Inflammatory macrophage (primary cell): ENCODE measurements around the gene USP12.
"Not testable (repeated sequence)": the region's sequence is repeated elsewhere in the genome, so short reads cannot be mapped to it uniquely, and the experiment has no call there.

Source experiments
- DNase-seq, 2 donors: peaks; one replicate each; pipeline ENCODE4 v3.0.0-alpha.2; 2020 to 2022

Gene USP12

DNA sequence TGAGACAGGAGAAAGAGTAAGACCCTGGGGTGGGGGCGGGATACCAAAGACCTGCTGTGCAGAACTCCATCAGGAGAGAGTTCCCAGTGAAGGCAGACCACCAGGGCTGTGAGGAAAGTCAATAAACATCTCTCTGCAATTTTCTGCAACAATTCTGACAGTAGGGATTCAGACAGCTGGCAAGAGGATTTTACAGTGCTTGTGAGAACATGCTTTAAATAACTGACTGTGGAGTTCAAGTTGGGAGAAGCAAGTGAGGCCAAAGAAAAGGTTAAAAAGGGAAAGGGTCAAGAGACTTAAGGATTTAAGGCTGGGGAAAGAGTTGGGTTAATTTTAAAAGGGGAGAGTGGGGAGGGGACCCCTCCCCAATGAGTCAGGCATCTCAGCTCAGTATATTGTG lies 98.4 kb downstream of the USP12 start:
- DNase-seq = no peak

DNA sequence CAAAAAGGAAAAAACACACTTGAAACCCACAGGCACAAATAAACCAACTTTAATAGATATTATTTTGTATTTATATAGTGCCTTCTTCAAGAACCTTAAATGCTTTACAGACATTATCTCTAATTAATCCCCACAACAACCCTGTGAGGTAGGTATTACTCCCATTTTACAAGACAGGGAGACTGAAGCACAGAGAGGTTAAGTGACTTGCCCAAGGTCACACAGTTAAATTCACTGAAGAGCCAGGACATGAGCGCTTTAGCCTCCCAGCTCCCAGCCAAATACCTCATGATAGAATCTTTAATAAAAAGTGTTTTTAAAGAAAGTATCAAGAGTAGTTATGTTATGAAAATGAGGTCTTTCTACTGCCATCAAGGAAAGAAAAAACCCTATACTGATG lies 105.5 kb downstream of the USP12 start:
- DNase-seq = not testable (repeated sequence)

DNA sequence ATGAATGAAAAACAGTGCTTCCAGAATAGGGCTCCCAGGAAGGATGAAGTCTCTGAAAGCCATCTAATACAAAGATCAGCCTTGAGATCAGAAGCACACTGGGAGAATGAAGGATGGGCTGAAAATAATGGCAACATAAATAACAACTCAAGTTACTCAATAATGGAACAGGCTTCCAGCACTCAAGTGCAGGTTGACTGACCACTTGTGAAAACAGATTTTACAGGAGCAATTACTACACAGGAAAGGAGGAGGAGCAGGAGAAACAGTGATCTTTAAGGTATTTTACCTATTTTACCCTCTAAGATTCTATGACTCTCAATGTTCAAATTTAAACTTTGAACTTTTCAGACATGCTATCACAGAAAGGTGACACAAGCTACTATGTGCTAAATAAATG lies 106.0 kb downstream of the USP12 start:
- no peak for DNase-seq

DNA sequence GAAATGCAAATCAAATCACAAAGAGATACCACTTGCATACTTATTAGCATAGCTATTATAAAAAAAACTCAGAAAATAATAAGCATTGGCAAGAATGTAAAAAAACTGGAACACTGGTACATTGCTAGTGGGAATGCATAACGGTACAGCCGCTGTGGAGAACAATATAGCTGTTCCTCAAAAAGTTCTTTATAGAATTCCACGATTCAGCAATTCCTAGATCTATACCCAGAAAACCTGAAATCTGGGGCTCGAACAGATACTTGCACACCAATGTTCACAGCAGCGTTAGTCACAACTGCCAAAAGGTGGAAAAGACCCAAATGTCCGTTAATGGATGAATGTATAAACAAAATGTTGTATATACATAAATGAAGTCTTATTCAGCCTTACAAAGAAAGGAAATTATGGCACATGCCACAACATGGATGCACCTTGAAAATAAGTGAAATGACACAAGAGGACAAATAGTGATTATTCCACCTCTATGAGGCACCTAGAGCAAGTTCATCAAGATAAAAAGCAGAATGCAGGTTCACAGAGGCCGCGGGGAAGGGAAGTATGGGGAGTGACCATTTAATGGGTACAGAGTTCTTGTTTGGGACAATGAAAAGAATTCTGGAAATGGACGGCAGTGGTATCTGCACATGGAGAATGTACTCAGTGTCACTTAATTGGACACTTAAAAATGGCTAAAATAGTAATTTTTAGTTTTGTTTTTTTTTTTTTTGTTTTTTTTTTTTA lies 107.2 kb downstream of the USP12 start:
- DNase-seq = no peak

DNA sequence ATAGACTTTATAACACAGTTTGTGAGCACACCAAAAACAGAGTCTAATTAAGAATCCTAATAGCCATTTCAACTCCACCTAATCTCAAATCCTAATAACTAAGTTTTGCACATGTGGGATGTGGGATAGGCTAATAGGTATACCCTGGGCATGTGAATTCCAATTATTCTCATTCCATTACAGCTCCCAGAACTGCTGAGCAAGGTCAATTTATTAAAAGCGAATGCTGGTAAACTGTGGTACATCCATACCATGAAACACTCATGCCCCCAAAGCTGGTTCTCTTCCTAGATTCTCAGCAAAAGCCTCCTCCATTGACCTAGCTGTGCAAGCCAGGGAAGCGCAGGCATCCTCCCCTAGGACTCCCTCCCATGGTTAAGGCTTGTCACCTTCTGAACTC lies 113.8 kb downstream of the USP12 start:
- DNase-seq = no peak

DNA sequence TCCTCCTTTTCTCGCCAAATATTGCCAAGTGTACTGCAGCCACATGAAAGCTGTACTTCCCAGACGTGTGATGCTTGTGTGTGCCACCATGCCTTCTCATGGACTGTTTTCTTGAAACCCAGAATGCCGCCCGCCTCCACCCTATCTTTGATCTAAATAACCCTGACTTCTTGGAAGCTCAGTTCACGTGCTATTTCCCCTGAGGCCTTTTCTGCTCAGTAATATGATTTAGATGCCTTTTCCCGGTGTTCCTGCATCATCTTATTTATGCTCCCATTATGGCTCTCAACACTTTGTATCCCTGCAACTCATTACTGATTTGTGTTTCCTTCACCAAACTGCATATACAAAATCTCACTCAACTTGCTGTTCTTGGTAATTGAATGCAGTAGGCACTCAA lies 116.1 kb downstream of the USP12 start:
- DNase-seq = no peak

DNA sequence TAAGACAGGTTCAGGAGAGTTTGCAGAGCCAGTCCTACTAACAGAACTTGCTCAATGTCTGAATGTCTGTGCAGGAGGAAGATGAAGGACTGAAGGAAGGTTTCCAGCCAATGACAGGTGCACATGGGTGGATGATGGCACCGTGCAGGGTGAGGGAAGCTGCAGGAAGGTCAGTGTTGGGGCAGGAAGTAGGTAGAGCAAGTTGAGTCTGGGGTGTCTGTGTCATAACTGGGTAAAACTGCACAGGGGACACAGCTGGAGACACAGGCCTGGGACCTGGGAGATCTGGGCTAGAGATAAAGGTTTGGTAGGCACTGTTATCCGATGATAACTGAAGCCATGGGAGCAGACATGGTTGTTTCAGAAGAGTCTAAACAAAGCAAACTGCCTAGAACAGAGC lies 116.9 kb downstream of the USP12 start:
- DNase-seq = no peak

DNA sequence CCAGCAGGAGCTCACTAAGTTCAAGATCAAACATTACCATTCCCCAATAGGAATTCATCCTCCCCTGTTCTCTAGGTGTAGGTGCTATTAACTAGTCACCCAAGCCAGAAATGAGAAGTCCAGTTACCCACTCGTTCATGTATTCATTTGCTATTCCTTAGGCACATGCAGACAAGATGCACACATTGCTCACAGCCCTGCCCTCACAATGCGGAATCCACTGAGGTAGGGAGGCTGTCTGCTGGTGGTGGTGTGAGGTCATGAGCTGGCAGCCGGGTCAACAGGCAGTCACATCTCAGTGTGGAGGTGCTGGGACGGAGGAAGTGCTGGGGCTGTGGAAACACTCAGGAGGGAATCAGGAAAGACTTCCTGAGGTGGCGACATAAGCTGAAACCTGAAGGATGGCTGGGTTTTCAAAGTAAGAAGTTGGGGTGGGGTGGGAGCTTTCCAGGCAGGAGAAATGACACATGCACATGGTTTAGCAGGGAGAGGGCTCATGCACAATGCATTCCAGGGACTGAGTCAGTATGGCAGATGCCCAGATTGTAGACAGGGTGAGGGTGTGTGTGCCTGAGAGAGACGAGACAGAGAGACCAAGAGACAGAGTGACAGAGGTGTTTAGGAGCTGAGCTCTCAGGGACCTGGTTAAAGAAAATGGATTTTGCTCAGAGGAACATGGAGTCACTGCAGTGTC lies 117.6 kb downstream of the USP12 start:
- no peak for DNase-seq

DNA sequence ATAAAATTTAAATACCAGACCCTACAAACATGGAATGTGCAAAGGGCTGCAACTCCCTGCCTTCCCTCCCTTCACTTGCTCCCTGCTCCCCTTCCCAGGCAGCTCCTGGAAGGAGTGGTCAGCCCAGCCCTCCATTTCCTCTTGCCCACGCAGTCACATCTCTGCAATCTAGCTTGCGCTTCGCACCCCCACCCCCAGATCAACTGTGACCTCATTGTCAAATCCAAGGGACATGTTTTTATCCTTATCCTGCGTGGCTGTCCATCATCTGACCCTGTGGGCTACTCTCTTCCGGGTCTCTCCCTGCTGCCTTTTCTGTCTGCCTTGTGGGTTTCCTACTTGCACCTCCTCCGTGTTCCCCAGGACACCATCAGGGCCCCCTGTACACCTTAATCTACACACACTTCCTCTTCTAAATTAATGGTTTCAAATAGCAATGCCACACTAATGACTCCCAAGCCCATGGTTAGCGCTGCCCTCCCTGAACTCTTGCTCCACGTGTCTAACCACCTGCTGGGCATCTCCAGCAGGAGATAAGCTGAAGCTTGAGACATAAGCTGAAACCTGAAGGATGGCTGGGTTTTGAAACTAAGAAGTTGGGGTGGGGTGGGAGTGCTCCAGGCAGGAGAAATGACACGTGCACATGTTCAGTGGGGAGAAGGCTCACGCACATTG lies 118.3 kb downstream of the USP12 start:
- peak; percentile 14 to 58 for DNase-seq

DNA sequence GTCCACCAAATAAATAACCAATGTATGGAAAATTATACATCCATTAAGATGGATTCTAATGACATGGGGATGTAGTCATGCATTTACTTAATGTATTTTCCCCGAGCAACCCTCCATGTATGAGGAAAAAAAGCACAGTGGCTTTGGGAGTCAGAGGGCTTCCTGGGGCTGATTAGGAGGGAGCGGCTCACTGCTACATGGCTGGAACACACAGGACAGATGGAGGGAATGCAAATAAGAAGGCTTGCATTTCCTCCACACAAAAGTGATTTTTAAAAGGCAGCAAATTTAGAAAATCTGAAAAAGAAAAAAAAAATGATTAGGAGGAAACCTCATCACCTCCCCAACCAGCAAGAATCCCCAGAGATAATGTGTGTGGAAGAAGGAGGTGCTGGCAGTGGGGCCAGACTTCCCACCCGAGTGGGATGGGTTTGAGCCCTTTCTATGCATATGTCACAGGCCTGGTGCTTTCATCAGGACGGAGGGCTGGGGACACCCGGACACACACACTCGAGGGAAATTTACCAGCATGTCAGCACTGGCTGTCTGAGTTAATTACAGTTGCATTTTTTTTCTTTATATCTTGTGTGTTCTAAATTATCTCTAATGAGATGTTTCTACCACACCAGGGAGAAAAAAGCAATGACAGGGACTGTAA lies 118.9 kb downstream of the USP12 start:
- no peak for DNase-seq

DNA sequence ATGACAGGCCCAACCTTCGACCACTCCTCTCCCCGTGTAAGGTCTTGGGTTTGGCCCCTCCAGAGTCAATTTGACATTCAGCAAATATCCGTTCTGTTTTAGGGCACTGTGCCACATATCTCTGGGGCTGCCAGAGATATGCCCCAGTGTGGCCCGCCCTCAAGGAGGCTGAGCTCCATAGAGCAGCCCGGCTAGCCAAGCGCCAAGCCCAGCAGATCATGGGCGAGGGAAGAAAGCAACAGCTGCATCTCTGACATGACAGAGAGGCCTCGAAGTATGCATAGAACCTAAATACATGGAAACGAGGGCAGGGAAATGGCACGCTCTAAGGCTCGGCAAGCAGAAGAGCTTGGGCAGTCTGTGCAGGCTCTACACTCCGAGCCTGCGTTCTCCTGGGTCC lies 124.5 kb downstream of the USP12 start:
- no peak for DNase-seq

DNA sequence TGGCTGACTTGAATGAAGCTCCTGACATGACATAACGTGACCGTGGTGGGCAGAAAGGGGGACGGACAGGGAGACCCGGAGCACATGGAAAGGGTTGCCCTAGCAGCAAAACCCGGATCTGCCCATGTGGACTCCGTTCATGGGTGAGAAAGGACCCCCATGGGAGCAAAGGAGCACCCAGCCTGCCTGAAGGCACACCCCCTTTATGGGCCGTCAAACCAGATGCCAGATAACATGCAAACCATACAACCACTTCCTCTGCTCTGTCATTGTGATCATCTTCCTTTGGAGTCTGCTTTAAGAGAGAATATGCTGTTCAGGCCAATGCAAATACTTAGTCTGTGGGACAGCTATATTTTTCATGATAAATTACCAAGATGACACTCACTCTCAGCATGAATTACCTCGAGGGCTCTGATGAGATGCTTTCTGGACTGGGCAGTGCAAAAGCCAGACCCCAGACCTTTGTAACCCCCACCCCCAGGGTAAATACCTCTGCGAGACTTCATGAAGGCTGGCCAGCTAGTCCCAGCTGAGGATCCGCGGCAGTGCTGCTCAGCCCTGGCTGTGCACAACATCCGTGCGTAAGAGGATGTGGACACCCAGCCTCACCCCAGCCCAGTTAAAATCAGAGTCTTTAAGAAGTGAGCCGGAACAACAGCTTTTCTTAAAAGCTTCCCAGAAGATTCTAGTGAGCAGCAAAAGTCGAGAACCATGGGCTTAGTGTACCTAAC lies 126.6 kb downstream of the USP12 start:
- no peak for DNase-seq

DNA sequence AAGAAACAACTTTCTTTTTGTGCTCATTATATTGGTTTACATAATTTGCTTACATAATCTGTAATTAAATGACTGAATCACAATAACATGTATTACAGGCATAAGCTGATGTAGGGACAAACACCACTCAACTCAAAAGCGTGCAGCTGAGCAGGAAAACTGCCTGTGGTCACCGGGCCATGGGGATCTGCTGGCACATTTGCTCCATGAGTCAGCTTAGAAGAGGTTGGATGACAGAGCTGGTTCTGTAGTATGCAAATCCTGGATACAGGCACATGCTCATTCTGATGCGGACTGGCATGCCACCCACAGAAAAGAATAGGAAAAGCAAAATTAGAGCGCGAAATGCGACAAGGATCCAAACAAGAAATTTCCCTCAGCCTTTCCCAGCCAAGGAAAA lies 128.6 kb downstream of the USP12 start:
- peak in 1 of 2 donors; percentile 12 for DNase-seq

DNA sequence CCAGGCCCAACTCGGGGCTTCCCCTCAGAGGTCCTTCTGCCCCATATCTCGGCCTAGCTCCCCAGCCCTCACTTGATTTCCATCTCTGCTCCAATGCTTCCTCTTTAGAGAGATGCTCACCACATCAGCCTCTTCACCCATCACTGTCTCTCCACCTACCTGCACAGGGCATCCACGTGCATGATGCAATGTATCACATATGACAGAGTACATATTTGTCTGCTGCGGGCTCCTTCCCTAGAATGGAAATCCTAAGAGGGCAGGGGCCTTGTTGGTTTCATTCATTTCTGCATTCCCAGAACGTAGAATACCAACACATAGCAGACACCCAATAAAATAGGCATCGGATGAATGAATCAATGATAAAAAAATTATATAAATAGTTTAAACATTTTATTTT lies 130.3 kb downstream of the USP12 start:
- no peak for DNase-seq

DNA sequence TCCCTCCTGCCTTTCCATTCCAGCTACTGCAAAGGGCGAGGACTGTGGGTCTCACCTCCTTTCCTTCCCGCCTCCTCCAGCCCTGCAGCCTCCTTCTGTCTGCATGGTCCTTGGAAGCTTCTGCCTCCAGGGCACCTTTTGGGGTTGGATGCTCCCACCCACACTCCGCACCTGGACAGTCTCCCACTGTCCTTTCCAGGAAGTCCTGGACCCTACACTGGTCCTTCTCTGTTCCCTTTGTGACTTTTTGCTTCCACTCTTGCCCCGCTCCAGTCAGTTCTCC lies 130.8 kb downstream of the USP12 start:
- no peak for DNase-seq

DNA sequence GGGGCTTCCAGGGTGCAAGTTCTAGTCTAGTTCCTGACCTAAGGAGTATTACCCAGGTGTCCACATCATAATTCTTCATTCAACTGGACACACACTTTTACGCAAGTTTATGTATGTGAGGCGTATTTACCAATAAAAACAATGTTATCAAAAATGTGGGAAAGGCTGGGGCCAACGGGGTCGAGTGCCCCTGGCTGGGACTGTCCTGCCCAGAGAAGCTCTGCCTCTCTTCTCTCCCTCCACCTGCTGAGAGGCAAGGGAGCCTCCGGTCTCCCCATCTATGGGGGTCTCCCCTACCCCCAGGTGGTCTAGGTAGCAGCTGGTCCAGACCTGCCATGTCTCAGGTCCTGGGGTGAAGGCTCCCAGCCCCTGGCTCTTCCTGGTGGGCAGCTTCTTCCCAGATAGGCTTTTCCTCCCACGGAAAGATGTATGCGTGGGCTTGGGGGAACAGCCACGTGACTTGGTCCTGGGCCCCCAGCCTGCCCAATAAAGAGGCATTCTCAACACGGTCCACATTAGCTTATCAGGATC lies 132.4 kb downstream of the USP12 start:
- DNase-seq = no peak

DNA sequence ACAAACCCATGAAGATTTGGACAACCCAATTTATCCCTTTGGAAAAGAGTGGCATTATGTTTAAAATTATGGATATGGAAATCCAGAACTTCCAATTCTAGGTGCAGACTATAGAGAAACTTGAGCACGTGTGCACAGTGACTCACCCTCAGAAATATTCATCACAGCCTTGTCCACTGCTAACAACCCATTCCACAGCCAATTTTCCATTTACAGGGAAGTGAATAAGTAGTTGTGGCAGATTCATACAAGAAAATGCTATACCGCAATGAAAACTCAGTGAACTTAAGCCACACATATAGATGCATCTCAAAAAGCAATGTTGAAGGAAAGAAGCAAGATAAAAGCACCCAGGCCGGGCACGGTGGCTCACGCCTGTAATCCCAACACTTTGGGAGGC lies 133.3 kb downstream of the USP12 start:
- no peak for DNase-seq

DNA sequence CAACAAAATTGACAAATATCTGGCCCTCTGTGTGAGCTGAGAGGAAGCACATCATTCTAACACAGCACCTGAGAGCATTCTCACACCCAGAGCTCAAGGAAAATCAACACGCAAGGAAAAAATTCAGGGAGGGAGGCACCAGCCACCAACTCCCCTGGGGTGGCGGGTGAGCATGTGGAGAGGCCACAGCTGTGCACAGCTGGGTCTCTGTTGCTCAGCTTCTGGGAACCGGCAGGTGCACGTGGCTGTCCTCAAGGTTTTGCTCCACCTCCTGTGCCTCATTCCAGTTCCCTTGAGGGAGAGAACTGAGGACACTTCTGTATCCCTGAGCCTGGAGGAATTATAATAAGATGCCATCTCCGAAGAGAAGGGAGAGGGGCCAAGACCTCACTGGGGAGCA lies 134.0 kb downstream of the USP12 start:
- no peak for DNase-seq

DNA sequence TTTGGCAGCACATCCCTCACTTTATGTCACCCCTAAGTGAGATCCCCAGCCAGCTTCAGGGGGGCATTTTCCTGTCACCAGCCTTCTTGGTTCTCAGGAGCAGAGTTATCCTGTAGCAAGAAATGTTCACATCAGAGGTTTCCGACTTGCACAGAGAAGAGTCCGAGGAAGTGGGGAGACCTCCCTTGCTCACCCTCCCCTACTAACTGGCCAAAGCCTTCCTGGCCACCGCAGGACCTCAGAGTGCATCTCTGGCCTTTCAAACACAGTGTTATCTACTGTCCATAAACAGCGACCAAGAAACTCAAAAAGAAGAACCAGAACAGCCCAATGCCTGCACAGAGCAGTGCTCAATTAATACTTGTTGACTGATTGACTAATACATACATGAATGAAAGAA lies 134.4 kb downstream of the USP12 start:
- no peak for DNase-seq

DNA sequence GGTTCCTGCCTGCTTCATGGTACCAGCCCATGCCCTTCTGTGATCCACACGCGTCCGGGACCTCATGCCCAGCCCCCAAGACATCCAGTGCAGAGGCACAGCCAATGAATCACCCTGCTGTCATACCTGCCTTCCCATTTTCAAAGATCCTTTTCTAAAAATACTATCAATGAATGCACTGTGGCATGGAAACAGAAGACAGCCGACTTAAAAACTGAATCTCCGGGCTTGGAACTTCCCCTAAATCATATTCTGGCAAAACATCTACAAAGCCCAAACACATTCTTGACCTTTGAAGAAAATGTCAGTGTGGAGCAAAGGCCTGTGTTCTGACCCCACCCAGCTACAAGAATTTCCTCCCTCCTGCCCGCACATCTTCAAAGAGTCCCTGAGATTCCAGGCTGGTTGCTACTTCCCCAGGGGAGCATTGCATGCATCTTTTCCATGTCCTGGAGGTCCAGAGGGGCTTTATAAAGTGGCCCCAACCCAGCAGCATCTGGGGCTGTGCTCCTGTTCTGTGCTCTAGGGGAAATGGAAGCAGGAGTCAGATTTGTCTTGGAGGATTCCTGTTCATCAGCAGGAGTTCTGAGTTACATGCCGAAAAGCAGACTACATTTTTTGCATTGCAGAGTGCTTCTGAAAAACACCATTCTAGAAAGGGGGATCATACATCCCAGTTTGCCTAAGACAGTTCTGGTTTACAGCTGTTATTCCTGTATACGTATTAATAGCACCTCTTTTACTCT lies 135.2 kb downstream of the USP12 start:
- no peak for DNase-seq

DNA sequence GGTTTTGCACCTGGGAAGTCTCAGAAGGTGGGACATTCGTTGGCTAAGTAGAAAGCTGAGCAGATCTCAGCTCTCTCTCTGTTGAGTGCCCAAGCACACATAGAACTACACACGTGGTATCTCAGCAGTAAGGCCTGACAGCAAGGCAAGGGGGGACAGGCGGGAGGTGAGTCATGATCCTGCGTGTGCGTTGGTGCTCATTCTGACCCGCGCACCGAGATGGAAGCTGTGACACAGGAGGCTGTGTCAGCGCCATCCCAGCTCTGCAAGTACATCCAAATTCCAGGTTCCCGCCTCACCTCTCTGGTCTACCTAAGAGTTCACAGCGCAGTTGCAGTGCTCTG lies 135.7 kb downstream of the USP12 start:
- no peak for DNase-seq

DNA sequence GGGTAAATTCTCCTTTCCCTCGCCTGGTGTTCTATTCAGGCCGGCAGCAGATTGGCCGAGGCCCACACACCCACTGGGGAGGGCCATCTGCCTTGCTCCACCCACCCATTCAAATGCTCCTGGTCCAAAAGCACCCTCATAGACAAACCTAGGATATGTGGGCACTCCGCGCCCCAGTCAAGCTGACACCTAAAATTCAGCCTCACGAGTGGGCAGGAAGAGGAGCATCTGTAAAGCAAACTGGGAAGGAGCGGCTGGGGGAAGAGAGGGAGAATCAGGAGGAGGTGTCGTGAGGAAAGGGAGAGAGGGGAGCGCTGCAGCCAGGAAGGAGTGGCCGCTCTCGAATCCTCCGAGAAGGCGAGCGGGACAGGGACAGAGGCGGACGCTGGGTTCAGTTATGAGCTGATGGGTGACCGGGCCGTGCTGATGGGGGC lies 136.9 kb downstream of the USP12 start:
- no peak for DNase-seq
